ENCODE results near the gene DEFB124. TPM values are rescaled to one million over a fixed set of nuclear protein-coding genes. Genes with fewer than 3 reads are reported as not detected.

The DEFB124 gene
- total RNA-seq, 4 donors from 2014 or later = 2.0 TPM; not detected in 3

- 100% methylated on average over 1 to 2 of the region's 2 CpGs for WGBS, 2 donors (ENCODE audit: low coverage in 1 of 2)
- ATAC-seq = no peak
Observed at GRCh38 chr20:31516651-31517050, 41.7 kb upstream of the DEFB124 start.

GRCh38 chr20:31516166-31516565, 41.2 kb upstream of the DEFB124 start:
- Histone ChIP-seq H3K27me3 (no peaks in the 10 kb centered on the region), H3K4me1 (peaks cover 4 to 65% (median 25%) of the 10 kb centered on the region in 3 donors), H3K27ac (no peak overlapping the region), H3K4me3 (peak overlapping the region in 1 of 2 donors; percentile 92), H3K9me3 (no peaks in the 10 kb centered on the region), H3K36me3 (peaks cover 0 to 24% of the 10 kb centered on the region in 2 donors)
- no peak for ATAC-seq
- 77 to 90% methylated on average over 2 to 4 of the region's 4 CpGs for WGBS, 2 donors (ENCODE audit: low coverage in 1 of 2)
- TF ChIP-seq EP300 (IDR thresholded peaks at IDR 0.05) = no peak
- TF ChIP-seq POLR2AphosphoS5 (IDR thresholded peaks at IDR 0.05) = no peak
- TF ChIP-seq POLR2A (IDR thresholded peaks at IDR 0.05) = no peak
- TF ChIP-seq, protein P1, sequence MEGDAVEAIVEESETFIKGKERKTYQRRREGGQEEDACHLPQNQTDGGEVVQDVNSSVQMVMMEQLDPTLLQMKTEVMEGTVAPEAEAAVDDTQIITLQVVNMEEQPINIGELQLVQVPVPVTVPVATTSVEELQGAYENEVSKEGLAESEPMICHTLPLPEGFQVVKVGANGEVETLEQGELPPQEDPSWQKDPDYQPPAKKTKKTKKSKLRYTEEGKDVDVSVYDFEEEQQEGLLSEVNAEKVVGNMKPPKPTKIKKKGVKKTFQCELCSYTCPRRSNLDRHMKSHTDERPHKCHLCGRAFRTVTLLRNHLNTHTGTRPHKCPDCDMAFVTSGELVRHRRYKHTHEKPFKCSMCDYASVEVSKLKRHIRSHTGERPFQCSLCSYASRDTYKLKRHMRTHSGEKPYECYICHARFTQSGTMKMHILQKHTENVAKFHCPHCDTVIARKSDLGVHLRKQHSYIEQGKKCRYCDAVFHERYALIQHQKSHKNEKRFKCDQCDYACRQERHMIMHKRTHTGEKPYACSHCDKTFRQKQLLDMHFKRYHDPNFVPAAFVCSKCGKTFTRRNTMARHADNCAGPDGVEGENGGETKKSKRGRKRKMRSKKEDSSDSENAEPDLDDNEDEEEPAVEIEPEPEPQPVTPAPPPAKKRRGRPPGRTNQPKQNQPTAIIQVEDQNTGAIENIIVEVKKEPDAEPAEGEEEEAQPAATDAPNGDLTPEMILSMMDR (IDR thresholded peaks at IDR 0.05) = no peak

More at GRCh38 chr20:31516651-31517050, 41.7 kb upstream of the DEFB124 start:
- Histone ChIP-seq H3K9me3 (no peaks in the 10 kb centered on the region), H3K27me3 (no peaks in the 10 kb centered on the region), H3K27ac (no peak overlapping the region), H3K4me1 (peaks cover 4 to 70% (median 25%) of the 10 kb centered on the region in 3 donors), H3K4me3 (no peak overlapping the region), H3K36me3 (peaks cover 0 to 28% of the 10 kb centered on the region in 2 donors)
- TF ChIP-seq EP300 (IDR thresholded peaks at IDR 0.05) (no peak), POLR2A (IDR thresholded peaks at IDR 0.05) (no peak)

DNA sequence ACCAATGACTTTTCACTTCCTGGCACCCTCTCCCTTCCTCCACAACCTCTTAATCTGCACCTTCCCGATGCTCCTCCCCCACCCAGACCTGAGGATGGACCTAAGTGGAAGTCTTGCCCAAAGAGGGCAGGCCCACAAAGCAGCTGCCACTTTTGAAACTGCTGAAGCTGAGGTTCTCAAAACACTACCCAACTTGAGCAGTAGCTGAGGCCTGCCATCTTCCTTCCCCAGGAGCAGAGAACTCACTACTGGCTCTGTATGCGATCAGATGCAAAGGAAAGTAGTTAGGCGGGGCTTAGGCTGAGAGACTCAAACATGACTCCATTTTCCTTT, 40.8 kb upstream of the DEFB124 start:
- ATAC-seq = no peak
- Histone ChIP-seq H3K9me3 (no peaks in the 10 kb centered on the region), H3K27me3 (no peaks in the 10 kb centered on the region), H3K27ac (peak overlapping the region in 2 of 4 donors; percentile 84 to 88), H3K4me3 (peak overlapping the region in 1 of 2 donors; percentile 92), H3K4me1 (peaks cover 4 to 63% (median 25%) of the 10 kb centered on the region in 3 donors), H3K36me3 (peaks cover 0 to 22% of the 10 kb centered on the region in 2 donors)
- 85% methylated on average over 3 of the region's 3 CpGs; no CpG with 5 or more reads in 1 of the 2 donors for WGBS, 2 donors (ENCODE audit: low coverage in 1 of 2)
- TF ChIP-seq, protein P1 (IDR thresholded peaks at IDR 0.05) = no peak
- TF ChIP-seq POLR2A (IDR thresholded peaks at IDR 0.05) (no peak), EP300 (IDR thresholded peaks at IDR 0.05) (no peak), POLR2AphosphoS5 (IDR thresholded peaks at IDR 0.05) (no peak)

DNA sequence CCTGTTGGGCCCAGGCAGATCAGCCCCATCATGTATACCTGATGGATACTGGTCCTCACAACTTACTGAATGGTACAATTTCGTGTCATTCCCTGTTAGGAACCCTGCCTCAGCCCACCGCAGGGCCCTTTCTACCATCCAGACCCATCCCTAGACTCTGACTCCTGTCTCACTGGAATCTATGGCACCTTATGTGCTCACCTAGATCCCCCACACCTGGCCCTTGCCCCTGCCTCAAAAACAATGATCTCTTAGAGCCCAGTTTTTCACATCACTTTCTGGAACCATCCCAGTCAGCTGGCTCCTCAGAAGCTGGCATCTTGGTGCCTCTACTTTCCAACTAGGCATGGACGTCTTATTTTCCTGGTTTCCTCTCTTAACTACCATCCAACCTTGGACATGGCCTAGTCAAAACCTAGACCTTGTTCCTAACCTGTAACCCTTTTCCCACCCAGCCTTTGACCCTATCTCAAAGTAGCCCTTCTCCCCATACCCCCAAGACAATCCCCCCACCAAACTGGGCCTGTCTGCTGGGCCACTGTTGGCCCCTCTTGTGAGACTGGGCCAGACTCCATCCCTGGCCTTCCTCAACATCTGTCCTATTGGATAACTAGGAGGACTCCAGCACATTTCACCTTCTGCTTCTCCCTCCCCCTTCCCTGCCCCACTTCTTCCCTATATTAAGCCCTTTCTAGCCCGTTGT, 40.3 kb upstream of the DEFB124 start:
- peak overlapping the region in 3 of 4 donors; percentile 80 to 88 (median 84) for H3K27ac ChIP-seq
- 12 to 20% methylated on average over 2 to 3 of the region's 4 CpGs for WGBS, 2 donors (ENCODE audit: low coverage in 1 of 2)
- ATAC-seq = no peak

More for the DNA sequence above, 40.3 kb upstream of the DEFB124 start:
- Histone ChIP-seq H3K36me3 (peaks cover 0 to 22% of the 10 kb centered on the region in 2 donors), H3K27me3 (no peaks in the 10 kb centered on the region), H3K4me1 (peaks cover 4 to 58% (median 25%) of the 10 kb centered on the region in 3 donors), H3K4me3 (peak overlapping the region; percentile 49 to 92), H3K9me3 (no peaks in the 10 kb centered on the region)
- TF ChIP-seq POLR2A (IDR thresholded peaks at IDR 0.05) (no peak), EP300 (IDR thresholded peaks at IDR 0.05) (no peak), POLR2AphosphoS5 (IDR thresholded peaks at IDR 0.05) (no peak)
- TF ChIP-seq, protein P1 (IDR thresholded peaks at IDR 0.05) = no peak

Data from gastroesophageal sphincter (tissue), 4 donors.